Stimulated activated naive CD4-positive, alpha-beta T cell treated with Interleukin-2 at 50 U/mL for 16 hours (primary cell): ENCODE data around the gene F2RL2.

Experiments used
- DNase-seq: peaks from one replicate; lab custom pipeline; 2025; lab: John Stamatoyannopoulos, UW

The F2RL2 gene, protein sequence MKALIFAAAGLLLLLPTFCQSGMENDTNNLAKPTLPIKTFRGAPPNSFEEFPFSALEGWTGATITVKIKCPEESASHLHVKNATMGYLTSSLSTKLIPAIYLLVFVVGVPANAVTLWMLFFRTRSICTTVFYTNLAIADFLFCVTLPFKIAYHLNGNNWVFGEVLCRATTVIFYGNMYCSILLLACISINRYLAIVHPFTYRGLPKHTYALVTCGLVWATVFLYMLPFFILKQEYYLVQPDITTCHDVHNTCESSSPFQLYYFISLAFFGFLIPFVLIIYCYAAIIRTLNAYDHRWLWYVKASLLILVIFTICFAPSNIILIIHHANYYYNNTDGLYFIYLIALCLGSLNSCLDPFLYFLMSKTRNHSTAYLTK

GRCh38 chr5:76622973-76623596 is at the start of gene F2RL2:
F2RL2 (minus strand) TSS chr5:76623403; CDS start chr5:76623230, 173 bp downstream.
- DNase-seq: no peak

DNA sequence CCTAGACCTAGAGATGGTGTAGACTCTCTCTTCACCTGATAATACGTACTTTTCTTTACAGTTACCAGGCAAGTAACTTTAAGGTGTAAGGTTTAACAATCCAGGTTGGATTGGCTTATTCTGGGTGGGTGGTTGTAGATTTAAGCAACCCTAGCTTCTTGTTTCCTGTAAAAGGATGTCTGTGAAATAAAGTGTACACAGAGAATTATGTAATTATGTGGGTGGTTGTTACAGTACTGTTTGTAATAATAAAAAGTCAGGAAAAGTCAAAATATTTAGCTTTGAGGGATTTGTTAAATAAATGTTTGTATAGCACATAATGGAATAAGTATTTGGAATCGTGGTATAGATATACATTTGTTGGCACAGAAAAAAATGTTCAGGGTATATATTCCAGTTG is 49.0 kb upstream of the F2RL2 start:
- no peak for DNase-seq

DNA sequence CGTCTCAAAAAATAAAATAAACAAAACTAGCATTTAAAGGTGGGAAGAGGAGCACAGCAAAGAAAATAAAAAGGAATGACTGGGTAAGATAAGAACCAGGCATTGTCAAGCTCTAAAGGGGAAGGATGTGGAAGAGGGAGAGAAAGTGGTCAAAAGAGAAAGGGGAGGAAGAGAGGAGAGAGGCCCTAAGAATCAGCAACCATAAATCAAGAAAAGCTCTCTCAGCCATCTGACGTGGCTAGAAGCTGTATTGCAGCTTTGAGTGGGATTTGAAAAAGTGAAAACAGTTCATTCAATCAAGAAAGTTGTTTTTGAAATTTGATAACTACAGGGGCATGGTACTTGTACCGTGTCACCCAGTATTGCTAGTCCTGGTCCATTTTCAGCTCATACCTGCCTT is 47.3 kb upstream of the F2RL2 start:
- no peak for DNase-seq

DNA sequence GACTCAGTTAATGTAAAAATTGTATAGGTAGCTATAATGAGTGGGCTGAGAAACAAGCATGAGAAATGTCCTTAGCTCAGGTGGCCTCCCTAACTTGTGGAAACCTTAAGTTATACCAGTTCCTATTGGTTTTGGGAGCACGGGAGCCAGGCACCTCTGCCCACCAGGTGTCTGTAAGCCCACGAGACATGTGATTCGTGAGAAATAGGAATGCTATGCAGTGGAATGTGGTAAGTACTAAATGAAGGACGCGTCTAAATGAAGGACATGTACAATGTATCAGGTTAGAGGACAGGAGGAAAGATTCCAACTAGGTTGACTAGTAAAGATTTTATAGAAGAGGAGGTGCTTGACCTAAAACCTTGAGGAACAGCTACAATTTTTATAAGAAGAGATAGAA is 46.0 kb upstream of the F2RL2 start:
- DNase-seq: no peak

DNA sequence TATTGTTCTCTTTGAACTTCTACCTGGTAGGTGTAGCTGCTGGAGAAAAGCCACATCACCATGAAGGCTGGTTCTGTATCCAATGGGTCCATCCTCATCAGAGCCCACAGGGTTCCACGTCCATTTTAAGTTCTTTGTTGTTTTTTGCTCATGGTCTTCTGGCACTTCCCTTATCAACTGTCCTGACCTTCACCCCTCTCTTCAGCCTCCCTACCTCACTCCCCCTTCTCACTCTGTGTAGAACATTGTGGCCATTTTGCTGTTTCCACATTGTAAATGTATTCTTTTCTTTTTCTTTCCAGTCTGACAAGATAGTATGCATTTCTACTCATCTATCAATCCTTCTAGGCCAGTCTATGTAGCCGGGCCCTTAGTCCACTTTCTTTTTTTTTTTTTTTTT is 44.3 kb upstream of the F2RL2 start:
- no peak for DNase-seq

GRCh38 chr5:76664079-76664478 is 40.9 kb upstream of the F2RL2 start:
- no peak for DNase-seq

DNA sequence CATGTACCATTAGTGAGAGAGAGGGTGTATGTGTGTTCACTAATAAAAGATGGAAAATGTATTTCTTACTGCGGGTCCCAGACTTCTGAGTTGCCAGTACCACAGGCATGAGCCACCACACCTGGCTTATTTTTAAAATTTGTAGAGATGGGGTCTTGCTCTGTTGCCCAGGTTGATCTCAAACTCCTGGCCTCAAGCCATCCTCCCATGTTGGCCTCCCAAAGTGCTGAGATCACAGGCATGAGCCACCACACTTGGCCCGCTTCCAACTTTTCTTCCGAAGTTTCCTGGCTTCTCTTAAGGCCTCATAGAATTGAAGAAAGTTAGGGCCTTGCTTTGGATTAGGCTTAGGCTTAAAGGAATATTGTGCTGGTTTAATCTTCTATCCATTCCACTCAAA is 40.4 kb upstream of the F2RL2 start:
- DNase-seq: no peak

DNA sequence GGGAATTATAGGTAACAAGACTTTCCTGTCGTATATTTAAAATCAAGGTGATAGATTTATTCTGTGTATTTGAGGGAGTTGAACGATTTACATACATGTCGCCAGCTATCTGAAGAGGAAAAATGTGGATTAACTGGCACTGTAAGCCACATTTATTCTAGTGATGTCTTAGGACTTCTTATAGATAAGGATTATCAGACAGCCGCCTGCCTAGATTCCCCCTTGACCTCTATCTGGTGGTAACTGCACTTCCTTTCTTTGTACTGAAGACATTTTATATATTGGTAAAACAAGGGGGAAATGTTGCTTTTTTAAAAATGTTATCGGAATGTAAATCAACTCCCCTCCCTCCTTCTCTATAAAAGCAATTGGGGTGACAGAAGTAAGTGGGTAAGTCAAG is 39.3 kb upstream of the F2RL2 start:
- DNase-seq: no peak

GRCh38 chr5:76660360-76660759 is 37.2 kb upstream of the F2RL2 start:
- DNase-seq: no peak

- no peak for DNase-seq
Observed at GRCh38 chr5:76657683-76658311, 34.6 kb upstream of the F2RL2 start.

DNA sequence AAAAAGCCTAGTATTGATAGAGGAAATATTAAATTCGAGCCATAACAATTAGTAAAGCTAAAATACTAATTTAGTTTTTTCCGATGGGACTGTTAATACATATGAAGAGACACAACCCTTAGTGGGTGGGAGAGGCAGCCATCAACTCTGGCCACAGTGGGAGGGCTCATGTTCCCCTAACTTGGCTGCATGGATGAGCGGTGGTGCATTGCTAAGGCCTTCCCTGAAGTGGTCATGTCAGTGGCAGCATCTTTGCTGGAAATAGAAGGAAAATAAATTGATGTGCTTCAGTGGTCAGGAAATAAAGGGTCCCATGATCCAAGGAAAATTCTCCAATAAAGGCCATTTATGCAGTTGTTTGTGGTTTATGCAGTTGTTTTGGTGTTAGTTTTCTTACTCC is 33.9 kb upstream of the F2RL2 start:
- DNase-seq: no peak

GRCh38 chr5:76652809-76653414 is 29.7 kb upstream of the F2RL2 start:
- no peak for DNase-seq

DNA sequence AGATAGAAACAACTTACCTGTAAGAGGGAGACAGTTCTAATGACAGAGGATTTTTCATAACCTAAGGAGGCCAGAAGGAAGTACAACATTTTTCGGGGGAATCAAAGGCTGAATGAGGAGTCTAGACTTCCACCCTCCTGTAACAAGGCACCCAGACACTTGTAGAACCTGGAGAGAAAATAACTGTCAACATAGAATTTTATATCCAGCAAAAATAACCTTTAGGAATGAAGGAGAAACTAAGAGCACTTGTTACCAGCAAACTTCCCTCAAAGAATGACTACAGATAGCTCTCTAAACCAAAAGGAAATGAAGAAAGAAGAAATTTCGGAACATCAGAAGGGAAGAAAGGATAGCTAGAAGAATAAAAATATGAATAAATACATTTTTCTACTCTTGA is 25.9 kb upstream of the F2RL2 start:
- DNase-seq: no peak

DNA sequence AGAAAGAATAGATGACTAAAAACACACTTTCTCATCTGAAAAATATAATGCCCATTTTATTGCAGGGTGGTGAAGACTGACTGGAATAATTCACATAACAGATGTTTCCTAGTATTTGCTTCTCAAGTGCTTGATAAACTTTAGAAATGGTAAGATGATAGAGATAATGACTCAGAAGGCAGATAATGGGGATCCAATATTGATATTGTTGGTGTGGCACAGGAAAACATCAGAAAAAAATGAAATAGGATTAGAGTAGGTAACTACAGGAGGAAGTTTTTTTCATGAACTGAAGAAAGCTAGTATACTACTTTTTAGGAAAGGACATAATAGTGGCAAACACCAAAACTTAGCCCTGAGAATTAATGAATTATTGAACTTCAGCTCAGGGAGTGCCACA is 20.2 kb upstream of the F2RL2 start:
- no peak for DNase-seq

DNA sequence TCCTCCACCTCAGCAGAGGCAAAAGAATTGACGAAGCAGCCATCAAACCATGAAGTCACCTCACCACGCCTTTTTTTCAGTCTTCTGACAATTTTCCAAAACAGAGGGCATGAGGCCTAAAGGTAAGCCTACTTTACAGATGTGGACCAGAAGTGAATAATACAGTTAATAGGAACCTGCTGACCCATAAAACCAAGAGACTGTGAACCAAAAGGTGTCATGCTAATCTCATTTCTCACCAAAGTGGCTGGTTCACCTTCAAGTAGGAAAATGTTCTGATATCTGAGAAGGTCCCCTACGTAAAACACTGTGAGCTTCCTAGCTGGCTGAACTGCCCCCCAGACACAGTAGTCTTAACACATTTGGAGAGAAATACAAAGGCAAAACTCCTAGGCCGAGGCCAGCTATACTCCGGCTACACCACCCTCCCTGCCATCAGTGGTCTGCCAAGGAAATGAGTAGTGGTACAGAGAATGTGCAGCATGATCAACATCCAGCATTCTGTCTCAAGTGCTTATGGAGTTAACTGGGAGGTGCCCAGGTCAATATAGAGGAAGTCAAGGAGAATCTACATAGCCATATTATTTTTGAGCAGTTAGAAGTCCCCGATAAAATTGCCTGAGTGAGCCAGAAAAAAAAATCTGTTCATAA is 19.3 kb upstream of the F2RL2 start:
- DNase-seq: no peak

DNA sequence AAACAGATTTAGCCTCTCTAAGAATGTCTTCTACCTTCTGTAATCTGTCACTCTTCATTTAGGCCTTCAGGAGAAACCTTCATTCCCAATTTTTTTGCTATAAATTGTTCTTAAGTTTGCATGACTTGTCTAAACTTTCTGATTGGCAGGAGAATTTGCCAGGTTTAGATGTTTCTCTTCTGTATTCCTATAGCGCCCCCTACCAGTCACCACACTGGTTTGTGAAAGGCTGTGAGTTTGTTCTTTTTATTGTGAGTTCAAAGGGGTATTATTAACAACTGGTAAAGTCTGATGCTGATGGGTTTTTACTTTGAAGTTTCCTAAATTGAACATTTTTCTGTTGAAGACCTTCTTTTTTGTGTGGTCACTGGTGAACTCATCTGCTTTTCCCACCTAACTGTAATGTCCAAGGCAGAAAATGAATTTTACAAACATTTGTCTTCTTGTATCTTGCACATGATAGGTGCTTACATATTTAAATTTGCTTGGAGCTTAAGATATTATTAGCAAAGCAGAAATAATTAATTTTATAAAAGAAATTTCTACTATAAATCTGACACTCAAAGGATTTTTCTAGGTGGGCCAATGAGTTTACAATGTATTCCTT is 18.4 kb upstream of the F2RL2 start:
- DNase-seq: peak; percentile 45

DNA sequence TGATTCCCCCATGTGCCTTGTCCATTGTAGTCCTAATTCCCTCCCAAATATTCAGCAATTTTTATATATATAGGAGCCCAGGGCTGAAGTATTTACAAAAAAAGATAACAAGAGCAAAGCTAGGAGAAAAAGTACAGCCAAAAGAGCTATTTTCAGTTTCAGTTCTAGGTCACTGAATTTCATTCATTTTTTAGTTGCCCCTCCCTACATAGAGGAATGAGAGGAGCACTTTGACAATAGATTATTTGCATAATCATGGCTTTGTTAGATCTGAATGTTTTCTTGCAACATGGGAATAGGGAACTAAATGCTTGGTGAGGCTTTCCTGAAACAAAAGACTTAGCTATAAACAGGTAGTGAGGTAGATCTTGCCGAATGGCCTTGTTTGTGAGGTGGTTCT is 15.3 kb upstream of the F2RL2 start:
- no peak for DNase-seq

DNA sequence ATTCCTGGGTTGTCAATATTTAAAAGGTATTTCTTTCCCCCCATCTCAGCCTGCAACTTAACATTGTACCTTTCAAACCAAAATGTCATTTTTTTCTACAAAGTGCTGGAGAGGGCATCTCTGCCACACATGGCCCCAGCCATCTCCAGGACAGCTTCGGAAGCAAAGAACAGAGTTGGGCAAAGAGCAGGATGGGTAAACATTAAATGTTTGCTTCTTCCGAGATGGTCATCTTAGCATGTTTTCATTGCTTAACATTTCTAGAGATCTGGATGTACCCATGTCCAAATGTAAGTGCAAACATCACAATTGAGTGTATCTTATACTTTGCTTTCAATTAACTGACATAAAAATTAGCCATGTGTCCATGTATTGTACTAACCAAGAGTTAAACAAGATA is 14.3 kb upstream of the F2RL2 start:
- no peak for DNase-seq

DNA sequence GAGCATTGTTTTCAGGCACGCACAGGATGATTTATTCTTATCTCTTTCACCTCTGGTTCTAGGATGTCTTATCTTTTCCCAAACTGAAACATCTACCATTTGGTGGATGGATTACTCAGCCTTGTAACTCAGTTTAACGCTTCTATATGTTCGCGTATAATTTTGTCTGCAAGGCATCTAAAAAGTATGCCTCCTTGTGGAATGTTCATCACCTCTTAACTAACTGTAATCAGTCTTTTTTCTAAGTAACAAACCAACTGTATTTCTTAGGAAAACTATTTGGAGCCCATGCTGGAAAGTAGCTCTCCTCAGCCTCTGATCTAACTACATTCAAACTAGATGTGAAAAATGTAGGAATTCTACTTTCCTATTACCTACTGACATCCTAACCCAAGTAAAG is 11.5 kb upstream of the F2RL2 start:
- no peak for DNase-seq

- no peak for DNase-seq
Observed at GRCh38 chr5:76626738-76627137, 3.5 kb upstream of the F2RL2 start.

DNA sequence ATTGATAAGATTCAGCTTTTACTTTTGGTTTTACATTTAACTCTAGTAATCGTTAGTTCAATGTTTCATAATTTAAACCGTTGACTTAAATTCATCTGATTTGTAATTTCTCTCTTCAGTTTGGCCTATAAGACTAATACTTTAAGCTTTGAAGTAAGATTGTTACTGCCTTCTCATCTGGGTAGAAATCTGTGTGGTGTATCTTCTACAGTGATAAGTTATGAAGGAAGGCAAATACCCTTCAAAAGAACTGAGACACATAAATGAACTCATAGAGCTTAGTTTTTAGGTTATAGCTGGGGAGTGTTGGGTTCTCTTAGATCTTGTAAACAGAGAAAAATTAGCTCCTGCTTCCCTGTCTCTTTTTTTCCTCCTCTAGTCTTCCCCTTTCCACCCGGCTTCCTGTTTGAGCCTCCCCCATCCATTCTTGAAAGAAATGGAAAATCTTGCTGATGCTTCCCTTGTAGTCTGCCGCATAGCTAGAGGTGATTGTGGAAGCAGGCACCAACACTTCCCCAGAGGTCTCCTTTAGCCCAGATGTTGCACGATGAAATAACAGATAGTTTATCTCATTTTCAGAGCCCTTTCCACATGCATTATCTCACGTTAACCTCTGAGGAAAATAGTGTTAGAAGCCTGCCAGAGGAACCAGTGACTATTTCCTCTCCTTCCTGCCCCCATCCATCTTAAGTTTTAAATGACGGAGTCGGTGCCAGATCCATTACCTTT is 2.0 kb upstream of the F2RL2 start:
- DNase-seq: no peak
